GM18526 (cell line): ENCODE measurements around the gene PCNA.

Experiments
- POLR2A ChIP-seq: IDR thresholded peaks from 3 replicates; pipeline ENCODE4 v1.6.1; 2011; ENCODE audit not compliant: insufficient read length; ENCODE audit errors: extremely low read depth

The PCNA gene

GRCh38 chr20:5088688-5089087, 31.1 kb downstream of the PCNA start:
- TF ChIP-seq POLR2A, result no peak

GRCh38 chr20:5085380-5085779, 34.4 kb downstream of the PCNA start:
- TF ChIP-seq POLR2A, result no peak

- no peak for TF ChIP-seq POLR2A
Measured at GRCh38 chr20:5080384-5080877, 39.3 kb downstream of the PCNA start.

DNA sequence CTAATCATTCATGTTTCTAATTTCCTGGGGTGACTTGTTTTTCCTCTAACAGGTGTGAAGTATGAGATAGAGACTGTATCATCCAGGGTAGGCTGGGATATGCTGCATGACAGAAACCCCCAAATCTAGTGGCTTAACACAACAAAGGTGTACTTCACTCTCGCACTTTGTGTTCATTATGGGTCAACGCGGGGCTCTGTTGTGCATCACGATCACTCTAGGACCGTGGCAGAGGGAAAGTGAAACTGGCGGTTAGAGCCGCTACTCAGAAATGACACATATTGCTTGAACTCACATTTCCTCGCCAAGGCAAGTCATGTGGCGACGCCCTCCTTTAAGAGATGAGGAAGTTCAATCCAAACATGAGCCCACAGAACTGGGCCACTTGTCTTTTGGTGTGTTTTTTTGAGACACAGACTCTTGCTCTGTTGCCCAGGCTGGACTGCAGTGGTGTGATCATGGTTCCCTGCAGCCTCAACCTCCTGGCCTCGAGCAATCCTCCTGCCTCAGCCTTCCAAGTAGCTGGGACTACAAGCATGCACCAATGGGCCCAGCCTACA, 41.3 kb downstream of the PCNA start:
- no peak for TF ChIP-seq POLR2A

GRCh38 chr20:5077761-5078387, 41.9 kb downstream of the PCNA start:
- no peak for TF ChIP-seq POLR2A

GRCh38 chr20:5074232-5074674, 45.5 kb downstream of the PCNA start:
- TF ChIP-seq POLR2A, result no peak

- TF ChIP-seq POLR2A, result no peak
Measured at GRCh38 chr20:5073660-5074231, 46.0 kb downstream of the PCNA start.

DNA sequence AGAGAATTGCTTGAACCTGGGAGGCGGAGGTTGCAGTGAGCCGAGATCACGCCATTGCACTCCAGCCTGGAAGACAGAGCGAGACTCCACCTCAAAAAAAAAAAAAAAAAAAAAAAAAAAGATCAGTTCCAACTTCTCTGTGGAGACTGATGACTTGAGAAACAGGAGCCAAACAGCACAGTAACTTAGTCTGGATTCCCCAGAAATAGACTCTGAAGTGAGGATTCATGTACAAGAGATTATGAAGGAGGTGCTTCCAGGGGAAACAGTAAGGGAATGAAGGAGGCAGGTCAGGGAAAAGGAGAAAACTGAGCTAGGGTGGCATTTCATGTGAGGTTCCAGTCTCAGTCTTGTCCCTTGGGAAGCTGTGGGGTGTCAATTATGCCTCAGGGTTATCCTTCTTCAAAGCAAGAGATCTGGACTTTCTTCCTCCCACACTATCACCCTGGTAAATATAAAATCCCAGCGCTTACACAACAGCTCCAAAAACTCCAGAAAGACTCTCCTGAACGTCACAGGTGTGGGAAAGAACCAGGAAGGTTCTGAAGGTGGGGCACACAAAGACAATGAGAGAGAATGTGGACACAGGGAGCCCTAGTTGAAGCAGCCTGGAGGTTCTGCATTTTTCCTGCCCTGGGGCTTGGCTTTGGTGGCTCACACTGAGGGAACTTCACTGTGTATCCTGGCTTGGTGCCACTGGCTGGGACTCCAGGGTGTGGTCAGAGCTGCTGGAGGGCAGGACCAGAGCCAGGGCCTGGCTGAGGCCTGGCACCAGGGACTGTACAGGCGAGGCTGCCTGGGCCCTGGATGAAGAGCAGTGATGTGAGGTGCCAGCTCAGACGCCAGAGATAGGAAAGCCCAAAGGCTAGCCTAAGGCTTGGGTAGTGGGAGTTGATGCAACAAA, 46.8 kb downstream of the PCNA start:
- TF ChIP-seq POLR2A, result no peak

DNA sequence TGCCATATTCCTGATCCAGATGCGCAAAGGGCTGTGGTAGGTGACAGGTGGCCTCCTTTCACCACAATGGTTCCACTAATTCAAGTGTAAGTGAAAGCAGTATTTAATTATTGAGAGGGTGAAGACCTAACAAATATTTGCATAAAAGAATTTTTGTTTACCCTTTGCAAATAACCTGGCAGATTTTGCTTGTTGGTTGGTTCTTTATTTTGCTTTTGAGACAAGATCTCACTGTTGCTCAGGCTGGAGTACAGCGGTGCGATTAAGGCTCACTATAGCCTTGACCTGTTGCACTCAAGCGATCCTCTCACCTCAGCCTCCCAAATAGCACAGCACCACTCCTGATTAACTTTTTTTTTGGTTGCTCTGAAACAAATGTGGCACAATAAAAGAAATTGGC, 49.2 kb downstream of the PCNA start:
- TF ChIP-seq POLR2A, result no peak

DNA sequence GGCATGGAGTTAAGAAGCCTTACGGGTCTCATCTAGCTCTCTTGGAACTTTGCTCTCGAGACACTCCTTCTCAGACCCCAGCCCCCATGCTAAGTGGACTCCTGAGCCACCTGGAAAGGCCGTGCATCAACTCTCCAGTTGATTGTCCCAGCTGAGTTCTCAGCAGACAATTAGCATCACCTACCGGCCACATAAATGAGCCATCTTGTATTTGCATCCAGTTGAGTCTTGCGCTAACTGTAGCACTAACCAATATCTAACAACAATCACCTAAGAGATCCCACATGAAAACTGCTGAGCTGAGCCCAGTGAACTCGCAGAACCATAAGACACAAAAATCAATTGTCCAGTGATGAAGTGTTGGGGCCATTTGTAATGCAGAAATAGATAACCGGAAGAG, 49.7 kb downstream of the PCNA start:
- TF ChIP-seq POLR2A, result no peak

DNA sequence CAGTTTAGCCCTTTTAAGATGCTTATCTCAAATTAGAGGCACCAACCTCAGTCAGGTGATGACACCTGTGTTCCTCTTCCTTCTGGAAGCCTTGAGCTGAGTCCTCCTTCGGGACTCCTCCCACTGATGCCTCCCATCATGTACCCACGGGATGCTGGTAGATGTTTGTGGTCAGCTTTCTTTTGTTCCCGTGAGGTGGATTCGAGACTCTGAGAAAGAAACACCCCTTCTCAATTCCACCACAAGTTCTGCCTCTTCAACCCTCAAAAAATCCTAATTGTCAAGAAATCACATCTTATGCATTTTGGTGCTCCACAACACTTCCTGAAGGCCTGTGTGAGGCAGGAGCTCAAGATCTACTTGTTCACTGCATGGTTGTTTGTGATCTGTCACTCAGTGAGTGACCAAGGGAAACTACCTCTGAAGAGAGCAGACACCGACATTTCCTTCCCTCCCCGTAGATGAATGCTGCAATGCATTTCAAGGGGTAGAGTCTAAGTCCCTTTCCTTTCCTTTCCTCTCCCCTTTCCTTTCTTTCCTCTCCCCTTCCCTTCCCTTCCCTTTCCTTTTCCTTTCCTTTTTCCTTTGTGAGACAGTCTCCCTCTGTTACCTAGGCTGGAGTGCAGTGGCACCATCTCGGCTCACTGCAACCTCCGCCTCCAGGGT, 50.5 kb downstream of the PCNA start:
- no peak for TF ChIP-seq POLR2A

DNA sequence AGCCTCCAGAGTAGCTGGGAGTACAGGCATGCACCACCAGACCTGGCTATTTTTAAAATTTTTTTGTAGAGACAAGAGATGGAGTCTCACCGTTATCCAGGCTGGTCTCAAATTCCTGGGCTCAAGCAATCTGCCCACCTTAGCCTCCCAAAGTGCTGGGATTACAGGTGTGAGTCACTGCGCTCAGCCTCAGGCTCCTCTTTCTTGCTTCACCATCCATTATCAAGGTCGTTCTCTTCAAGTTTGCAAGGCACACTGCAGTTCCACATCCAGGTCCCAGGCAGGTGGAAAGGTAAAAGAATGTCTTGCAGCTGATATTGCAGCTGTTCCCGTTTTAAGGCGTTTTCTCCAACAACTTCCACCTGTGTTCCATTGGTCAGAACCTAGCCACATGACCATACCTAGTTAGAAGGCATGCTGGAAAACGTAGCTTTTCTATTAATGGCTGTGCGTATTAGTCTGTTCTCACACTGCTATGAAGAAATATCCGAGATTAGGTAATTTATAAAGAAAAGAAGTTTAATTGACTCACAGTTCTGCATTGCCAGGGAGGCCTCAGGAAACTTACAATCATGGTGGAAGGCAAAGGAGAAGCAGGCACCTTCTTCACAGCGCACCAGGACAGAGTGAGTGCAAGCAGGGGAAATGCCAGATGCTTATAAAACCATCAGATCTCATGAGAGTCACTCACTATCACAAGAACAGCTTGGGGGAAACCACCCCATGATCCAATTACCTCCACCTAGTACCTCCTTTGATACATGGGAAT, 51.7 kb downstream of the PCNA start:
- no peak for TF ChIP-seq POLR2A

DNA sequence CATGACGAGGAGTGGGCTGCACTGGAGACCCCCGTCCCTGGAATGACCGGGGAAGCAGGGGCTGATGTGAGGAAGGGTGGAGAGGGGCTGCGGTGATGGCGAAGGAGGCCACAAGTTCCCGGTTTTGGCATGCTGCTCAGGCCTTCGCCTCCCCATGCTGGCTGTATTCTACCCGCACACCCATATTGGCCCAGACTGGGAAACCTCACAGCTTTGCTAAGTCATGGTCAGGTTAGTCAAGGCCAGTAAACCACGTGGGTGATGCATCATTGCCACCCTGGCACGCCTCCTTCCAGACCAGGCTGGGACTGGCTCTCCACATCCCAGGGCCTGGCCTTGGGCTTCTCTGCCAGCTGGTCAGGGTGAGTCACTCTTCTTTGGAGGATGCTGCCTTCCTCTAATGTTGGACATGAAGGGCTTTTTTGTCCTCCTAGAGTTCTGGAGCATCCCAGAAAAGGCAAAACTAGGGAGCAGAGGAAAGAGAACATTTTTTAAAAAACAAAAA, 53.8 kb downstream of the PCNA start:
- TF ChIP-seq POLR2A, result no peak

GRCh38 chr20:5065166-5065878, 54.4 kb downstream of the PCNA start:
- TF ChIP-seq POLR2A, result no peak
